ENCODE results near the gene XRCC4. TPM values are rescaled to one million over a fixed set of nuclear protein-coding genes. Genes with fewer than 3 reads are reported as not detected.

Gene XRCC4
- polyA plus RNA-seq, 1 of the 3 experiments (the other 2 are of a cell fraction), result 1.8 TPM

DNA sequence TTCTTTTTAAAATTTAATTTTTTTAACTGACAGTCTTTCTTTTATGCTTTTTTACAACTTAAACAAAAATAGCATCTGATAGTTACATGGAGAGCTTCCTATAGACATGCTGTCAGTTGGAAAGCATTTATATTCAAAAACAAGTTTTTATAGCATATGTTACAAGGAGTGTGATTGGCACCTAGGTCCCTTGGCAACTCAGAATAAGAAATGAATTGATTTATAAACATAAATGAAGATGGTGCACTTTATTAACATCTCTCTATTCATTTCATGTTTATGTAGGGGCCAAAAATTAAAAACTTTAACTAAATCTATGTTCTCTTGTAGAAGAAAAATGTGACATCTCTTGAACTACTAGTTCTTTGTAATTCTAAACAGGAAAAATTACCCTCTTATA lies 153.2 kb downstream of the XRCC4 start:
- no peak for DNase-seq
- ChIA-PET POLR2A (no interaction called here), CTCF (no interaction called here)
- no peaks in the 10 kb centered on the region for H3K9me3 ChIP-seq
- no peaks in the 10 kb centered on the region for H3K79me2 ChIP-seq (ENCODE audit: insufficient read depth)
- no peaks in the 10 kb centered on the region for H3F3A ChIP-seq (replicated peaks; ENCODE audit: insufficient read depth)
- H3K27me3 ChIP-seq (ENCODE audit: insufficient read depth), result no peaks in the 10 kb centered on the region
- H2AFZ ChIP-seq (ENCODE audit: low read depth), result no peak overlapping the region
- TF ChIP-seq EP300 (IDR thresholded peaks at IDR 0.05; ENCODE audit: borderline replicate concordance in 1 of 2, low read depth in 1 of 2, low read length in 1 of 2) (no peak), SIN3A (IDR thresholded peaks at IDR 0.05; ENCODE audit: borderline replicate concordance, low read depth, low read length) (no peak)
- TF ChIP-seq, protein P1, sequence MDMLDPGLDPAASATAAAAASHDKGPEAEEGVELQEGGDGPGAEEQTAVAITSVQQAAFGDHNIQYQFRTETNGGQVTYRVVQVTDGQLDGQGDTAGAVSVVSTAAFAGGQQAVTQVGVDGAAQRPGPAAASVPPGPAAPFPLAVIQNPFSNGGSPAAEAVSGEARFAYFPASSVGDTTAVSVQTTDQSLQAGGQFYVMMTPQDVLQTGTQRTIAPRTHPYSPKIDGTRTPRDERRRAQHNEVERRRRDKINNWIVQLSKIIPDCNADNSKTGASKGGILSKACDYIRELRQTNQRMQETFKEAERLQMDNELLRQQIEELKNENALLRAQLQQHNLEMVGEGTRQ (IDR thresholded peaks at IDR 0.05; ENCODE audit: borderline replicate concordance, low read depth, low read length), result no peak
- H3K4me3 ChIP-seq (ENCODE audit: low read depth in 2 of 2, low read length in 1 of 2), result no peak overlapping the region
- no peaks in the 10 kb centered on the region for H3K4me1 ChIP-seq (ENCODE audit: control insufficient read depth in 1 of 2, insufficient read depth in 2 of 2, low read depth in 1 of 2, low read length in 1 of 2)
- no peak overlapping the region for H3K27ac ChIP-seq (ENCODE audit: low read depth in 2 of 2, low read length in 1 of 2)
- H3K9ac ChIP-seq, result no peak overlapping the region
- no peaks in the 10 kb centered on the region for H4K20me1 ChIP-seq (ENCODE audit: insufficient read depth)
- no peaks in the 10 kb centered on the region for H3K36me3 ChIP-seq (replicated peaks in 1 of 2; ENCODE audit: control insufficient read depth in 1 of 2, insufficient read depth in 2 of 2, low read length in 1 of 2)
- no peak overlapping the region for H3K4me2 ChIP-seq
- H3K9me2 ChIP-seq, result no peaks in the 10 kb centered on the region

DNA sequence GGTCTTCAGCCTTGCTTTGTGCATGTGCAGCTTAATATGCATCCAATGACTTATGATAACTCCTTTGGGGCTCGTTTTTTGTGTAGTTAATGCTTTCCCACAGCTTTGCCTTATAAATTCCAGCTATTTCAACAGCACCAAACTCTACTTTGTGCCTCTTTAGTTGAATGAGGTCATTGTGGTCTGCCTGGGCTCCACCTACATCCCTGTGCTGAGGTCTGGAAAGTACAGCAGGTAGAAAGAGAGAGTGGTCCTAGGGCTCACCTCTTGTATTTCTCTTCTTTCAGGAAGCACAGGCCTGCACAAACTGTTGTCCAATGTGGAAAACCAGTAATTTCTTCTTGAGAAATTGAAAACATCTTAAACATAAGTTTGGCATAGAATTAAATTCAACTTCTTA lies 167.2 kb downstream of the XRCC4 start:
- H3K27me3 ChIP-seq (ENCODE audit: insufficient read depth), result no peaks in the 10 kb centered on the region
- no peak overlapping the region for H3K9ac ChIP-seq
- H3K36me3 ChIP-seq (replicated peaks in 1 of 2; ENCODE audit: control insufficient read depth in 1 of 2, insufficient read depth in 2 of 2, low read length in 1 of 2), result peaks cover 0 to 6% of the 10 kb centered on the region in 2 experiments
- no peak overlapping the region for H2AFZ ChIP-seq (ENCODE audit: low read depth)
- no peaks in the 10 kb centered on the region for H3K79me2 ChIP-seq (ENCODE audit: insufficient read depth)
- no peaks in the 10 kb centered on the region for H3K4me1 ChIP-seq (ENCODE audit: control insufficient read depth in 1 of 2, insufficient read depth in 2 of 2, low read depth in 1 of 2, low read length in 1 of 2)
- no peaks in the 10 kb centered on the region for H3F3A ChIP-seq (replicated peaks; ENCODE audit: insufficient read depth)
- H3K4me3 ChIP-seq (ENCODE audit: low read depth in 2 of 2, low read length in 1 of 2), result no peak overlapping the region
- CTCF ChIA-PET, result interaction anchor here (0.7 kb wide), 1 partner anchor 41 kb away, joined by 4 read pairs; no protein-coding TSS in a partner anchor
- no peaks in the 10 kb centered on the region for H3K9me3 ChIP-seq
- 85% methylated on average over 1 of the region's 1 CpG for WGBS (ENCODE audit: low lambda C conversion rate)
- H3K4me2 ChIP-seq, result no peak overlapping the region
- DNase-seq, result no peak
- TF ChIP-seq, protein P2, sequence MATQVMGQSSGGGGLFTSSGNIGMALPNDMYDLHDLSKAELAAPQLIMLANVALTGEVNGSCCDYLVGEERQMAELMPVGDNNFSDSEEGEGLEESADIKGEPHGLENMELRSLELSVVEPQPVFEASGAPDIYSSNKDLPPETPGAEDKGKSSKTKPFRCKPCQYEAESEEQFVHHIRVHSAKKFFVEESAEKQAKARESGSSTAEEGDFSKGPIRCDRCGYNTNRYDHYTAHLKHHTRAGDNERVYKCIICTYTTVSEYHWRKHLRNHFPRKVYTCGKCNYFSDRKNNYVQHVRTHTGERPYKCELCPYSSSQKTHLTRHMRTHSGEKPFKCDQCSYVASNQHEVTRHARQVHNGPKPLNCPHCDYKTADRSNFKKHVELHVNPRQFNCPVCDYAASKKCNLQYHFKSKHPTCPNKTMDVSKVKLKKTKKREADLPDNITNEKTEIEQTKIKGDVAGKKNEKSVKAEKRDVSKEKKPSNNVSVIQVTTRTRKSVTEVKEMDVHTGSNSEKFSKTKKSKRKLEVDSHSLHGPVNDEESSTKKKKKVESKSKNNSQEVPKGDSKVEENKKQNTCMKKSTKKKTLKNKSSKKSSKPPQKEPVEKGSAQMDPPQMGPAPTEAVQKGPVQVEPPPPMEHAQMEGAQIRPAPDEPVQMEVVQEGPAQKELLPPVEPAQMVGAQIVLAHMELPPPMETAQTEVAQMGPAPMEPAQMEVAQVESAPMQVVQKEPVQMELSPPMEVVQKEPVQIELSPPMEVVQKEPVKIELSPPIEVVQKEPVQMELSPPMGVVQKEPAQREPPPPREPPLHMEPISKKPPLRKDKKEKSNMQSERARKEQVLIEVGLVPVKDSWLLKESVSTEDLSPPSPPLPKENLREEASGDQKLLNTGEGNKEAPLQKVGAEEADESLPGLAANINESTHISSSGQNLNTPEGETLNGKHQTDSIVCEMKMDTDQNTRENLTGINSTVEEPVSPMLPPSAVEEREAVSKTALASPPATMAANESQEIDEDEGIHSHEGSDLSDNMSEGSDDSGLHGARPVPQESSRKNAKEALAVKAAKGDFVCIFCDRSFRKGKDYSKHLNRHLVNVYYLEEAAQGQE (IDR thresholded peaks at IDR 0.05; ENCODE audit: low read depth, low read length), result no peak
- TF ChIP-seq CHD2 (IDR thresholded peaks at IDR 0.05; ENCODE audit: low read length, partially characterized antibody) (no peak), GABPA (IDR thresholded peaks at IDR 0.05; ENCODE audit: low read depth) (no peak), RFX5 (IDR thresholded peaks at IDR 0.05; ENCODE audit: low read length) (no peak), RXRA (IDR thresholded peaks at IDR 0.05; ENCODE audit: borderline replicate concordance, low read depth) (no peak), JUND (IDR thresholded peaks at IDR 0.05) (no peak), MXI1 (IDR thresholded peaks at IDR 0.05; ENCODE audit: low read depth, low read length) (no peak), TCF12 (IDR thresholded peaks at IDR 0.05) (no peak)
- TF ChIP-seq, protein P3, sequence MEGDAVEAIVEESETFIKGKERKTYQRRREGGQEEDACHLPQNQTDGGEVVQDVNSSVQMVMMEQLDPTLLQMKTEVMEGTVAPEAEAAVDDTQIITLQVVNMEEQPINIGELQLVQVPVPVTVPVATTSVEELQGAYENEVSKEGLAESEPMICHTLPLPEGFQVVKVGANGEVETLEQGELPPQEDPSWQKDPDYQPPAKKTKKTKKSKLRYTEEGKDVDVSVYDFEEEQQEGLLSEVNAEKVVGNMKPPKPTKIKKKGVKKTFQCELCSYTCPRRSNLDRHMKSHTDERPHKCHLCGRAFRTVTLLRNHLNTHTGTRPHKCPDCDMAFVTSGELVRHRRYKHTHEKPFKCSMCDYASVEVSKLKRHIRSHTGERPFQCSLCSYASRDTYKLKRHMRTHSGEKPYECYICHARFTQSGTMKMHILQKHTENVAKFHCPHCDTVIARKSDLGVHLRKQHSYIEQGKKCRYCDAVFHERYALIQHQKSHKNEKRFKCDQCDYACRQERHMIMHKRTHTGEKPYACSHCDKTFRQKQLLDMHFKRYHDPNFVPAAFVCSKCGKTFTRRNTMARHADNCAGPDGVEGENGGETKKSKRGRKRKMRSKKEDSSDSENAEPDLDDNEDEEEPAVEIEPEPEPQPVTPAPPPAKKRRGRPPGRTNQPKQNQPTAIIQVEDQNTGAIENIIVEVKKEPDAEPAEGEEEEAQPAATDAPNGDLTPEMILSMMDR (IDR thresholded peaks at IDR 0.05), result no peak
- TF ChIP-seq, protein P4, sequence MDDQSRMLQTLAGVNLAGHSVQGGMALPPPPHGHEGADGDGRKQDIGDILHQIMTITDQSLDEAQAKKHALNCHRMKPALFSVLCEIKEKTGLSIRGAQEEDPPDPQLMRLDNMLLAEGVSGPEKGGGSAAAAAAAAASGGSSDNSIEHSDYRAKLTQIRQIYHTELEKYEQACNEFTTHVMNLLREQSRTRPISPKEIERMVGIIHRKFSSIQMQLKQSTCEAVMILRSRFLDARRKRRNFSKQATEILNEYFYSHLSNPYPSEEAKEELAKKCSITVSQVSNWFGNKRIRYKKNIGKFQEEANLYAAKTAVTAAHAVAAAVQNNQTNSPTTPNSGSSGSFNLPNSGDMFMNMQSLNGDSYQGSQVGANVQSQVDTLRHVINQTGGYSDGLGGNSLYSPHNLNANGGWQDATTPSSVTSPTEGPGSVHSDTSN (IDR thresholded peaks at IDR 0.05), result no peak
- TF ChIP-seq, protein P5, sequence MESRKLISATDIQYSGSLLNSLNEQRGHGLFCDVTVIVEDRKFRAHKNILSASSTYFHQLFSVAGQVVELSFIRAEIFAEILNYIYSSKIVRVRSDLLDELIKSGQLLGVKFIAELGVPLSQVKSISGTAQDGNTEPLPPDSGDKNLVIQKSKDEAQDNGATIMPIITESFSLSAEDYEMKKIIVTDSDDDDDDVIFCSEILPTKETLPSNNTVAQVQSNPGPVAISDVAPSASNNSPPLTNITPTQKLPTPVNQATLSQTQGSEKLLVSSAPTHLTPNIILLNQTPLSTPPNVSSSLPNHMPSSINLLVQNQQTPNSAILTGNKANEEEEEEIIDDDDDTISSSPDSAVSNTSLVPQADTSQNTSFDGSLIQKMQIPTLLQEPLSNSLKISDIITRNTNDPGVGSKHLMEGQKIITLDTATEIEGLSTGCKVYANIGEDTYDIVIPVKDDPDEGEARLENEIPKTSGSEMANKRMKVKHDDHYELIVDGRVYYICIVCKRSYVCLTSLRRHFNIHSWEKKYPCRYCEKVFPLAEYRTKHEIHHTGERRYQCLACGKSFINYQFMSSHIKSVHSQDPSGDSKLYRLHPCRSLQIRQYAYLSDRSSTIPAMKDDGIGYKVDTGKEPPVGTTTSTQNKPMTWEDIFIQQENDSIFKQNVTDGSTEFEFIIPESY (IDR thresholded peaks at IDR 0.05; ENCODE audit: borderline replicate concordance, low read depth), result no peak
- TF ChIP-seq, protein P6, sequence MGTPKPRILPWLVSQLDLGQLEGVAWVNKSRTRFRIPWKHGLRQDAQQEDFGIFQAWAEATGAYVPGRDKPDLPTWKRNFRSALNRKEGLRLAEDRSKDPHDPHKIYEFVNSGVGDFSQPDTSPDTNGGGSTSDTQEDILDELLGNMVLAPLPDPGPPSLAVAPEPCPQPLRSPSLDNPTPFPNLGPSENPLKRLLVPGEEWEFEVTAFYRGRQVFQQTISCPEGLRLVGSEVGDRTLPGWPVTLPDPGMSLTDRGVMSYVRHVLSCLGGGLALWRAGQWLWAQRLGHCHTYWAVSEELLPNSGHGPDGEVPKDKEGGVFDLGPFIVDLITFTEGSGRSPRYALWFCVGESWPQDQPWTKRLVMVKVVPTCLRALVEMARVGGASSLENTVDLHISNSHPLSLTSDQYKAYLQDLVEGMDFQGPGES (IDR thresholded peaks at IDR 0.05; ENCODE audit: low read depth, low read length), result no peak
- H4K20me1 ChIP-seq (ENCODE audit: insufficient read depth), result no peaks in the 10 kb centered on the region
- H3K9me2 ChIP-seq, result no peaks in the 10 kb centered on the region; the same call in 1 of the 2 replicates
- H3K27ac ChIP-seq (ENCODE audit: low read depth in 2 of 2, low read length in 1 of 2), result no peak overlapping the region
- POLR2A ChIA-PET, result no interaction called here
